Right lung (tissue), 5 donors: ENCODE results near the gene SDK1. TPM values are rescaled to one million over a fixed set of nuclear protein-coding genes. Genes with fewer than 3 reads are reported as not detected.
"Not testable (repeated sequence)": the region's sequence is repeated elsewhere in the genome, so short reads cannot be mapped to it uniquely, and the experiment has no call there.

Experiments
- DNase-seq, 2 donors: peaks; one replicate each; pipeline ENCODE4 v3.0.0-alpha.2; 2013
- polyA plus RNA-seq, 5 donors: library from polyadenylated mRNA; unstranded; fragments of 120-200 nt; gene quantifications; one replicate each; pipeline versions ENCODE4 v1.2.1 to v1.2.3, GENCODE V29; 2013; ENCODE audit warnings: inconsistent platforms in 1 of 5, low replicate concordance in 1 of 5; ENCODE audit not compliant: insufficient read length in 5 of 5, insufficient read depth in 1 of 5

SDK1 gene
- polyA plus RNA-seq, 5 donors, result 8.1 to 19.5 (median 9.5) TPM

GRCh38 chr7:3955026-3955425, 654.0 kb downstream of the SDK1 start:
- no peak for DNase-seq

- DNase-seq, result no peak
Measured at GRCh38 chr7:3955751-3956696, 655.0 kb downstream of the SDK1 start.

GRCh38 chr7:3956949-3957348, 655.9 kb downstream of the SDK1 start:
- DNase-seq, result no peak

DNA sequence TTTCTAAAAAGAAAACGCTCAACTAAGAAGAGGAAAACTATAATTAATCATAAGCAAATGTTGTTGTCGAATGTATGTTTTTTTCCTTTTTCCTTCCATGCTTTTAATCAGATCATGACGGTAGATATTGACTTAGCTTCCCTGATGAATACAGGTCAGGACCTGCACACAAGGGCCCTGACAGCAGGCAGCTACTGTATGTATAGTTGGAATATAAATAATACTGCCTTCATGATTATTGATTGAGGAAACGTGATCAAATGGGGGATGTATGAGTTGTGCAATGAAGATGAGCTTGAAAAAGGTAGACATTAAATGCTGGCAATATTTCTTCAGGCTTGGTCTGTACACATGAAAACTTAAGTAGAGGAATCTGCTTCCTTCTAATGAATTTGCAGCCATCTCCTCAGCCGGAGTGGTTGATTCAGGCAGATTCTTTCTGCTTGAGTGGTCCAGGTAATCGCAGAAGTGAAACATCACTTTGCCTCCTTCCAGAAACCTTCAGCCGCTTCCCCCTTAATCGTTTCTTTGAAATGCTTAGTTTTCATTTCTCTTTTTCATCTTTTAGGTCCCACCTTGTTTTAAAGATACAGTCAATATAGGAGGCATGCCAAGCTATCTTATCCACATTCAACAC, 656.5 kb downstream of the SDK1 start:
- no peak for DNase-seq

GRCh38 chr7:3958109-3958483, 657.0 kb downstream of the SDK1 start:
- DNase-seq, result peak in 1 of 2 donors; percentile 68

- DNase-seq, result no peak
Measured at GRCh38 chr7:3959364-3959763, 658.3 kb downstream of the SDK1 start.

DNA sequence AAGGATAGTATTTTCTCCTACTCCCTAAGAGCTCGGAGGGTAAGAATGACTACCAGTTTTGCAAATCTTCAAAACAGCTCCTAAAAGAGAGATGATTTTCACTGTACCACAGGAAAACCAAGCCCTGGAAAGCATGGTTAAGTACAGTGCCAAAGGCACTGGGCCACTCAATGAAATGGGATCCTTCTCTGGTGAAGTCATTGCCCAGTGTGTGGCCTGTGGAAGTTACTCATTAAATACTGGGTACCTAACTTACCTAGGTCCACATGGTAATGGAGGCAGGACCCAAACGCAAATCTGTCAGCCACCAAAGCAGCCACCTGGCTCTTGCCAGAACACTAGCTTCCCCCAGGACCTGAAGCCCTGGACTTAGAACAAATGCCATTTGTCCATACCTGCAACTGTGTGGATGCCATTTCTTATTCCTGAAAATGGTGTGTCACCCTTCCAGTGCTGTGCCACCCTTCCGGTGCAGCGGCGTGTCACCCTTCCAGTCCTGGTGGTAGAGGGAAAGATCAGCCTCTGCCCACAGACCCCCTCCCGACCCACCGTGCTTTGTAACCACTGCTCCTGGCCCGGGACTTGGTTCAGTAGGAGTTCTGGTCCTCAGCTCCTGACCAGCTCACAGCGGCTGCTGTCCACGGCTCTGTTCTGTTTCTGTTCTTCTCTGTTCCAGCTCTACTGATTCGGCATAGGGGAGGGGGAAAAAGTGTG, 659.2 kb downstream of the SDK1 start:
- no peak for DNase-seq

DNA sequence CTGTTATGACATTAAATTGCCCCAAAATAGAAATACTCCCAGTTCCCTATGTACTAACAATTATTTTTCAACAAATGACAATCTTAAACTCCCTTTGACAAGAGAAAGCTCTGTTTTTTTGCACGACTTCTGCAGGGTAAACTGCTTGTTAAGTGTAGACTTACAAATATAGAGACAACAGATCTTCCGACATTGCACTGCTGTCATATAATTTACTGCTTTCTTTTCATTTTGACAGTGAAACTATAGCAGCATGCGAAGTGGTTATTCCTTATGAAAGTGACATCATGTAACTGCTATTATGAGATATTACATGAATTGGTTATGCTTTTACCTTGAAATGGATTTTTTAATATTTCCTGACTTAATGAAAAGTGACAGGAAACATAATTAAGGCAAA, 659.9 kb downstream of the SDK1 start:
- no peak for DNase-seq

DNA sequence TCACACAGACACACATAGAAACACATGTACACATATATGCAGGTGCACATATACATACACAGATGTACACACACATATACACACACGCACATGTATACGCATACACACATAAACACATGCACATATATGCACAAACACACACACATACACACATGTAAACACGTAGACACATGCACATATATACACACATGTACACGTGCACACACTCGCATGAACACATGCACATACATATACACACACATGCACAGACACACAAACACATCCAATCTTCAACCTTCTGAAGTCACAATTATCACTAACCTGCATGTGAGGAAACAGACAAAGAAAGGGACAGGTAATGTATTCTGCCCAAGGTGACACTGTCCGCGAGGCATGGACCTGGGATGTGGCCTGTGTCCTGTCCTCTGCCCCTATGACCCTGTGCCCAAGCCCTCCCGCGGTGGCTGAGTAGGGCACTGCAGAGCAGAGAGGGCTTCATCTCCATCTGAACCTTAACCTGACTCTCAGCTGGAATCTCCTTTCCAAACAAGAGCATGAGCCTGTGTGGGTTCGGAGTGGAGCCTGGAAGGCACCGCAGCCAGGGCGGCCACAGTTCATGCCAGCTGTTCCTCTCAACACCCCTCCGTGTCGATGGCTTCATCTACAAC, 660.9 kb downstream of the SDK1 start:
- no peak for DNase-seq

- not testable (repeated sequence) for DNase-seq
Measured at GRCh38 chr7:3963768-3964167, 662.7 kb downstream of the SDK1 start.

- no peak for DNase-seq
Measured at GRCh38 chr7:3964980-3965606, 664.0 kb downstream of the SDK1 start.

DNA sequence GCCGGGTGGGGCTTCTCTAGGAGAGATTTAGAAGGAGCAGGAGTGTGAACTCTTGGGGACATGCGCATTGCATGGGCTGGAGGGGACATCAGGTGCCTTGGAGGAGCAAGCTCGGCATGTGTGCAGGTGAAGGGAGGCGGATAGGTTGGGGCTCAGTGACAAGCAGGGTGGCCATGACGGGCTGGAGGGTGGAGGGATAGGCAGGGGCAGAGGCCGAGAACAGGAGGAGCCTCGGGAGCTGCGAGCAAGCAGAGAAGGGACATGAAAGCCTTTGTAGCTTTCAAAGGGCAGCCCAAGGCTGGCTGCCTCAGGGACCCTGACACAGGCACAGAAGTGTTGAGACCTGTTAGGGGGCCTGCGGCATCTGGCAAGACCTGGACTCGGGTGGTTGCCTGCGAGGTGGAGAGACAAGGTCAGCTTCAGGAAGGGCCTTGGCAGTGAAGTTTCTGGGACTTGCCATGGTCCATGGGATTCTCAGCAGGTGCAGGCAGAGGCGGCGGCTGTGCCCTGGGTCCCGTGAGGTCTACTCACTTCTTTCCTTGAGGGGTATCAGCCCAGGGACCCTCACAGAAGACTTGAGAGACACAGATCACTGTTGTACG, 664.8 kb downstream of the SDK1 start:
- no peak for DNase-seq

DNA sequence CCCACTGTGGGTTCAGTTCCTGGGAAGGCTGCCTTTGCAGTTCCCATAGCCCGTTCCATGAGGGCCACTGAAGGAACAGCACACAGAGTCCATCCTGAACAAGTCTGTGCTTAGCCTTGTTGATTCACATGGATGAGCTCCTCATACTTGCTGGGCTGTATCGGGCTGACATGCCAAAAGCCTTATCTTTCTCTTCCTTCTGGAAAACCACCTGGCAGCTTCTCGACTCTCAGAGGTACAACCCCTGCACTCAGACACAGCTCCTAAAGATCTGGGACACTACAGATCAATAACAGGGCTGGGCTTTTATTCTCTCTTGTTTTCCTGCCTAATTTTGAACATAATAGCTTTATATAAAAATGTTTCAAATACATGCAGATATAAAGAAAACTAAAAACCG, 667.2 kb downstream of the SDK1 start:
- no peak for DNase-seq

DNA sequence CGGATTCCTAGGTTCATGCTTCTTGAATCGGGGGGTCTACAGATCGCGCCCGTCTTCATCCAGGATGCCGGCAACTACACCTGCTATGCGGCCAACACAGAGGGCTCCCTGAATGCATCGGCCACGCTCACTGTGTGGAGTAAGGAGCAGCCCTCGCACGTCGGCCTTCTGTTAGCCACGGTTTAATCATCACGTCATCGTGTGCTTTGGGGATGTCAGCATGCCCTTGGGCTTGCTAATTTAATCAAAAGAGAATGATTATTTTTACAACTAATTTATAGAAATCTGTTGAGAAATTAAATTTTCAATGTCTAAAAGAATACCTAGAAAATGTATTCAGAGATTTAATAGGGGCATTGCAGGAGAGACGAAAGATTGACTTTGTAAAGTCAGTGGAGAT, 668.2 kb downstream of the SDK1 start:
- no peak for DNase-seq

- DNase-seq, result no peak
Measured at GRCh38 chr7:3971323-3971722, 670.3 kb downstream of the SDK1 start.

- DNase-seq, result peak; percentile 32 to 61
Measured at GRCh38 chr7:3973264-3973663, 672.2 kb downstream of the SDK1 start.

- no peak for DNase-seq
Measured at GRCh38 chr7:3974329-3974728, 673.3 kb downstream of the SDK1 start.

GRCh38 chr7:3975371-3975770, 674.3 kb downstream of the SDK1 start:
- no peak for DNase-seq

DNA sequence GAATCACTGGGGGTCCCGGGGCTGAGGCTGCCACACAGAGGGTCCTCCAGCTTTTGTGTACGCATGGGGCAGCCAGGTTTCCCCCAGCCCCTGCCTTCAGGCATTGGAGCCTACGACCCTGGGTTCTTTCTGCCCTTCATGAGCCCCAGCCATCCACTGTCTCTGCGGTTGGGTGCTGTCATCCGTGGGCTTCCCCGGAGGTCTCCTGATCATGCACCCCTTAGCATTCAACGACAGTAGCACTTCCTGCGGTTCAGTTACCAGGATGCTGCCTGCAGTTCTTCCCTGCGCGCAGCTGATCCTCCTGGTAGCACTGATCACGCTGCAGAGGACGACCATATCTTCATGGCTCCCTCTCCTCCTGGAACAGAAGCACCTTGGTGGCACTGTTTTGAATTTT, 676.3 kb downstream of the SDK1 start:
- DNase-seq, result no peak

DNA sequence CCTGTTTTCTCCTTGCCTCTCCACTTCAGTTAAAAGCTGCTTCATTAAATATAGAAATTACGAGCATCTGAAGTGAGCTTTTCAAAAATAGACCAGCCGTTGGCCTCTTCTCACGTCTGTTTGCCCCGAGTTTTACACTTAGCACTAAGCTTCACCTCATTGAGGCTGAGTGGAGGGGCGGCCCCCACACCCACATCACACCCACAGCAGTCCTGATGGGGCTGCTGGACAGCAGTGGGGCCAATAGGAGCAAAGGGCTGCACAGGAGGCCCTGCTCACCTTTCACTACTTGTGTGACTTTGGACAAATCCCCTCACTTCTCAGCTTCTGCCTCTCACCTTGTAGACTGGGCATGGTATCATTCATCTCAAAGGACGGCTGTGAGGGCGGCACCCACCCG, 677.8 kb downstream of the SDK1 start:
- DNase-seq, result no peak

- DNase-seq, result no peak
Measured at GRCh38 chr7:3979611-3980299, 678.7 kb downstream of the SDK1 start.
